Right ventricle myocardium inferior (tissue), 1 donor: ENCODE results near the gene MGAT2. TPM values are rescaled to one million over a fixed set of nuclear protein-coding genes. Genes with fewer than 3 reads are reported as not detected.
"Not testable (repeated sequence)": the region's sequence is repeated elsewhere in the genome, so short reads cannot be mapped to it uniquely, and the experiment has no call there.

ENCODE experiments used
- ATAC-seq: fragments of 200-7000 bp; cut with Tn5 transposase; one replicate; pipeline ENCODE4 v1.9.1; 2020; ENCODE audit warnings: mild to moderate bottlenecking, moderate library complexity
- DNase-seq: peaks from one replicate; pipeline ENCODE4 v3.0.0; 2021; ENCODE audit errors: missing footprints
- intact Hi-C: fragments of 100-400 bp; cut with DNase I; formaldehyde crosslinking; loops from one replicate; pipeline ENCODE4 v1.11.0; 2022
- long read RNA-seq: library from polyadenylated mRNA; unstranded; transcript quantifications from one replicate; pipeline ENCODE4 v2.0.0, GENCODE V29; 2021
- total RNA-seq: library from RNA; stranded (reverse); fragmentation: NEBNext Ultra II Directional; extraction: Animal tissue kit (Norgen Biotek cat#: 25700); gene quantifications from one replicate; pipeline ENCODE4 v1.2.1, GENCODE V29; 2021
- donor health status: DM: no; HTN: yes; CAD: no; lungs with severe emphysema.

Gene MGAT2
- 10.8 TPM for total RNA-seq
- long read RNA-seq, transcript MGAT2-201 (1 exons, 2,687 nt): major isoform, 7 of 7 reads
- long read RNA-seq, partial matches to known transcripts: 0 of 7 reads
- long read RNA-seq, other reads (novel, unspliced or antisense): 0 of 7 reads

GRCh38 chr14:49620182-49621113 lies at the start of gene MGAT2, which contains the start of gene RPL36AL:
TSS of gene MGAT2 (plus strand) at chr14:49620799. CDS start at chr14:49621269, 470 bp downstream.
TSS of gene RPL36AL (minus strand) at chr14:49620626. CDS start at chr14:49619104, 1,522 bp downstream.
- DNase-seq (peak; percentile 99), ATAC-seq (peak; percentile 100)
- intact Hi-C loops: loop anchor here (2.0 to 5.0 kb wide), 2 partner anchors 14 to 33 kb away; partner anchors contain the start of genes DNAAF2 and RPS29

DNA sequence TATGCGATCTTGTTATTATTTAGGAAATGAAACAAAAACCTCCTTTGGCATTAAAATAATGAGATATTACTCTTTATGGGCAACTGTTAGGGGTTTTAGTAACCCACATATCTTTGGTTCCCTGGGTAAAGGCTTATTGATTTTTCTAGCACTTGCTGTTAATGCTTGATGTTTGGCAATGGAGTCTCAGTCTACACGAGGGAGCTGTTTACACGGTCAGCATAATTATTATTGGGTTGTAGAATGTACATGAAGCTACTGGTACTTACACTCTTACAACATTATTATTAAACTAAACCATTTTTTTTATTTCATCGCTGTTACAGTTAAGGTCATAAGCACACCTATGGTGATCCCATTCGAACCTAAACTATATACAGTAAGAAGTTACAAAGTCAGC lies 46.6 kb upstream of the MGAT2 start:
- ATAC-seq (no peak), DNase-seq (no peak)
- intact Hi-C loops: no loop called here

DNA sequence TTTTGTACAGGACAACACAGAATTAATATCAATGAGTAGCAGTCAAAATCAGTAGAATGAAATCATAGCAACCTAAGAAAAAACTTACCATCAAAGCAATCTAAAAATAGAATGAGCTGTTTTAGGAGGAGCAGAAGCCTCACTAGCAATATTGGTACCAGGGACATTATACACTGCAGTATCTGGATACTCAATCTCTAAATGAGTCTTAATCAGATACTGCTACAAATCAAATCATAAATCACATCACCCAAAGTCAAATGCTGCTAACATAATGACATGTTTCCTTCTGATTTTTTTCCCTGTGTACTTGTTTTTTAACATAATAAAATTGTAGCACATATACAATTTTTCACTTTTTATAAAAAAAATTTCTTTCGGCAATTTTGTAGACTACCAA lies 42.5 kb upstream of the MGAT2 start:
- no peak for DNase-seq
- ATAC-seq: no peak
- intact Hi-C loops: no loop called here

DNA sequence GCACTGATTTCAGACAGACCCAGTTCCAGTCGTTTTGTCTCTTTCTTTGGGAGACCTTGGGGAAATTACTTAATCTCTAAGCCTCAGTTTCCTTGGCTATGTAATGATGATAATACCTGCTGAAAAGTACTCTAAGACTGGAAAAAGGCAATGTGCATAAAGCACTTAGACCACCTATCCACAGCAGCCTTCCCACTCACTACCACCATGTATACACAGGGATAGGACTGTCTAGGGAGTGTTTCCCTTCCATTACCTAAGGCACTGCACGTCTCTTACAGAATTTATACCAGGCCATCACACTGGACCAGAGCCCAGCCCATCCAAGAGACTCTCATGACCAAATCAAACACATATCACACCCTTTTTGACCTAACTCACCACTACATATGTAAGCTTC lies 40.8 kb upstream of the MGAT2 start:
- intact Hi-C loops: no loop called here
- no peak for DNase-seq
- ATAC-seq: no peak

DNA sequence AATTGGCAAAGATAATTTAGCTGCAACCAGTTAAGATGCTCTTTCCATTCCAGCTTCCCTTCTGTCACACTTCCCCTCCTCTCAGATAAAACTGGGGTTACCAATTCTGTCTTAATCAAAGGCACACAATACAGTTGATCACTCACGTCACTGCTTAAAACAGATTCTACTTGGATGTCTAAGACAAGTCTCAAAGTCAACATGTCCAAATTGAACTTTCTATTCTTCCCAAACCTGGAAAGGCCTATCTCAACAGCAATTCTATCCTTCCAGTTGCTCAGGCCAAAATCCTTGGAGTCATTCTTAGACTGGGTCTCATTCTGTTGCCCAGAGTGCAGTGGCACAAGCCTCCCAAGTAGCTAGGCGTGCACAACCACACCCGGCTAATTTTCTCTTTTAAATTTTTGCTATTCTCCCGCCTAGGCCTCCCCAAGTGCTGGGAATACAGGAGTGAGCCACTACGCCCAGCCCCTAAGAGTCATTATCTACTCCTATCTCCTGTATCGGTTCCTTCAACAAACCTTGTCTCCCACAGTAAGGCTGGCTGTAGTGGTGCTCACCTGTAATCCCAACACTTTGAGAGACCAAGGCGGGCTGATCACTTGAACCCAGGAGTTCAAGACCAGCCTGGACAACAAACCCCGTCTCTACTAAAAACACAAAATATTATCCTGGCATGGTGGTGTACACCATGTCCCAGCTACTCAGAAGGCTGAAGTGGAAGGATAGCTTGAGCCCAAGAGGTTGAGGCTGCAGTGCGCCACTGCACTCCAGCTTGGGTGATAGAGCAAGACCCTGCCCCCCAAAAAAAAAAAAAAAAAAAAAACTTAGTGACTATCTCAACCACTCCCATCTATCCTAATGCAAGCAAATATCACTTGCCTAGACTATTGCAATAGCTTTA lies 39.1 kb upstream of the MGAT2 start:
- no peak for ATAC-seq
- intact Hi-C loops: no loop called here
- DNase-seq: no peak

DNA sequence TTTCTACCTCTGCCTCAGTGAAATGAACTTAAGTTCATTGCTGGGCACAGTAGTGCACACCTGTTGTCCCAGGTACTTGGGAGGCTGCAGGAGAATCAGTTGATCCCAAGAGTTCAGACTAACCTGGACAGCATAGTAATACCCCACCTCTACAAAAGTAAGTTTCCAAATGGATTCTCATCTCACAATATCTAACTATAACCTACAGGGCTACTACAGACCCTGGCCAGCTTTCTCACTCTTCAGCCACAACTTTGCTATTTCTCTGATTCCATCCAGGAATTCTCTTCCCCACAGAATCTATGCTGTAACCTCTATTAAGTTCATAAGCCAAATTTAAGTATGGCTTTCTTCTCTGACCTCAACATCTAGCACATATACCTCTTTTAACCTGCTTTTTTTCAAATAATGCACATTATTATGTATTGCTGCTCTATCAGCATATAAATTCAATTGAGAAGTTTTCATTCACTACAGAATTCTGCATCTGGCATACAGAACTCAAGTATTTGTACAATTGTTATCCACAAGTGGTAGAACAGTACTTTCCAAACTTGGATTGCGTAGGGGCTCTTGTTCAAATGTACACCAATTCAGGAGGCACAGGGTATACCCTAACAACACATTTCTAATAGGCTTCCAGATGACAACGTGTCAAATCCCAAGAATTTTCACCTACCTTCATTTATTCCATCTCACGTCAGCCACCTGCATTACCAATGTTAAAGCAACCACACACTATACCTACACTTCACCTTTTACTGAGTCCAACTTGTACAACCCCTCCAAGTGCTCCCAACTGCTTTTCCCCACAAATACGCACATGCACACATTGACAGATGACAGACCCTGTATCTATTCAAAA lies 38.3 kb upstream of the MGAT2 start:
- ATAC-seq (no peak), DNase-seq (no peak)
- intact Hi-C loops: no loop called here

- ATAC-seq: no peak
- no peak for DNase-seq
- intact Hi-C loops: no loop called here
These were observed 37.0 kb upstream of the MGAT2 start for GRCh38 chr14:49583629-49584028.

GRCh38 chr14:49584058-49584457 lies 36.5 kb upstream of the MGAT2 start:
- ATAC-seq (no peak), DNase-seq (no peak)
- intact Hi-C loops: no loop called here

DNA sequence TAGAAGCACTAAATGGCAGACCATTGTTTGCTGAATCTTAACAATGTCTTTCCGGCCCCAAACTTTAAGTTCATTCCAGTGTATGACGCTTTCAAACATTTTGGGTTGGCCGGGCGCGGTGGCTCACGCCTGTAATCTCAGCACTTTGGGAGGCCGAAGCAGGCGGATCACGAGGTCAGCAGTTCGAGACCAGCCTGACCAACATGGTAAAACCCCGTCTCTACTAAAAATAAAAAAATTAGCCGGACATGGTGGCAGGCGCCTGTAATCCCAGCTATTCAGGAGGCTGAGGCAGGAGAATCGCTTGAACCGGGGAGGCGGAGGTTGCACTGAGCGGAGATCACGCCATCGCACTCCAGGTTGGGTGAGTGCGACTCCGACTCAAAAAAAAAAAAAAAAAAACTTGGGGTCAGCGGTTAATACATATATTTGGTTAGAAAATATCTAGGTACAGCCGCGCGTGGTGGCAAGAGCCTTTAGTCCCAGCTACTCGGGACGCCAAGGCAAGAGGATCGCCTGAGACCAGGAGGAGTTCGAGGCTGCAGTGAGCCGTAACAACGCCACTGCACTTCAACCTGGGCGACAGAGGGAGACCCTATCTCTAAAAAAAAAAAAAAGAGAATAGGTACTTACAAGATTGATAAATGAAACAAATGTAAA lies 35.5 kb upstream of the MGAT2 start:
- ATAC-seq, DNase-seq: not testable (repeated sequence)
- intact Hi-C loops: loop anchor here (5.0 kb wide), 1 partner anchor 37 kb away; the partner anchor contains the start of genes MGAT2 and RPL36AL

GRCh38 chr14:49585803-49586672 lies 34.6 kb upstream of the MGAT2 start, which contains the start of gene RPS29:
TSS of gene RPS29 (minus strand) at chr14:49586380. CDS start at chr14:49586346, 34 bp downstream.
- intact Hi-C loops: loop anchor here (5.0 kb wide), 1 partner anchor 36 kb away; the partner anchor contains the start of genes MGAT2 and RPL36AL
- DNase-seq (peak; percentile 98), ATAC-seq (peak; percentile 98)

GRCh38 chr14:49586673-49587460 lies 33.7 kb upstream of the MGAT2 start:
- intact Hi-C loops: loop anchor here (5.0 kb wide), 1 partner anchor 35 kb away; the partner anchor contains the start of genes MGAT2 and RPL36AL
- no peak for DNase-seq
- ATAC-seq: peak; percentile 21

- ATAC-seq (no peak), DNase-seq (no peak)
- intact Hi-C loops: loop anchor here (5.0 kb wide), 1 partner anchor 33 kb away; the partner anchor contains the start of genes MGAT2 and RPL36AL
These were observed 31.2 kb upstream of the MGAT2 start for GRCh38 chr14:49589387-49589786.

GRCh38 chr14:49593016-49593415 lies 27.6 kb upstream of the MGAT2 start:
- intact Hi-C loops: no loop called here
- no peak for DNase-seq

GRCh38 chr14:49594347-49595091 lies 26.1 kb upstream of the MGAT2 start:
- ATAC-seq (peak; percentile 29), DNase-seq (no peak)
- intact Hi-C loops: no loop called here

More at GRCh38 chr14:49593016-49593415, 27.6 kb upstream of the MGAT2 start:
- ATAC-seq: no peak

DNA sequence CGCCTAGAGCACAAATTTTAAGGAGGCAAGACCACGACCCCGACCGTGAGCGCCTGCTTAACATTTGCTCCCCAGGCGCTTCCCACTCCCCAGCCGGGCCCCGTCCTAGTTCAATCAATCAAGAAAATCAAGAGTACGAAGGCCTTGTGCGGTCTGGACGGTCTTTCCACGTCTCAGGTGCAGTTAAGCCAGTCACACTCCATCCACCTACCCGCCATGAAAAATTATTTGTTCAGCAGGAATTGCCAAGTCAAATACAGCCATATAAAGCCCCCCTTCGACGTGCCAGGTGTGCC lies 22.5 kb upstream of the MGAT2 start:
- intact Hi-C loops: loop anchor here (2.0 kb wide), 1 partner anchor 21 kb away; no protein-coding TSS in a partner anchor
- DNase-seq: no peak
- peak; percentile 32 for ATAC-seq
